HCT116 (cell line): ENCODE results near the gene CGN. TPM values are rescaled to one million over a fixed set of nuclear protein-coding genes. Genes with fewer than 3 reads are reported as not detected.

ENCODE experiments used
- ATAC-seq: fragments of 200-7000 bp; cut with Tn5 transposase; 2 replicates; pipeline ENCODE4 v1.9.1; 2020; ENCODE audit warnings: mild to moderate bottlenecking, moderate library complexity
- BruUV-seq: library from RNA; stranded (reverse); fragments of 400-500 nt; replicated peaks from 2 replicates; lab custom pipeline; 2021; lab: Mats Ljungman, UMichigan
- CTCF ChIA-PET: fragments of 300-600 bp; sonication (Branson Sonifier 250); formaldehyde crosslinking; loops from one replicate; lab custom pipeline; 2021; ENCODE audit warnings: antibody characterized with exemption; lab: Charles Lee
- POLR2A ChIA-PET: fragments of 300-600, 350-600 bp; sonication (Branson Sonifier 250); formaldehyde crosslinking; loops from one replicate; lab custom pipeline; 2021; ENCODE audit warnings: antibody characterized with exemption; lab: Charles Lee
- RAD21 ChIA-PET, 2 experiments: fragments of 300-600 bp; sonication (Branson Sonifier 250); formaldehyde crosslinking; loops; one replicate each; lab custom pipeline; 2023; ENCODE audit warnings: low total read pairs in 2 of 2; ENCODE audit not compliant: uncharacterized antibody in 2 of 2, unreplicated experiment in 2 of 2, low non-redundant PET in 1 of 2; lab: Charles Lee
- DNase-seq: peaks from one replicate; pipeline ENCODE4 v3.0.0-alpha.2; 2010; ENCODE audit warnings: low read depth, low spot score
- H2AFZ ChIP-seq: fragments of 200-600 bp; shearing (Covaris generic), sonication (generic); 2 replicates; pipeline ENCODE4 v1.6.1; 2017; ENCODE audit warnings: low read depth, mixed run types, mixed read lengths, antibody characterized with exemption, low read length; ENCODE audit not compliant: poor library complexity, severe bottlenecking
- H3K27ac ChIP-seq: 2 replicates; pipeline ENCODE4 v1.5.1; 2012; ENCODE audit warnings: low read depth, low read length
- H3K27me3 ChIP-seq: fragments of 200-600 bp; sonication (generic); 2 replicates; pipeline ENCODE4 v1.6.1; 2016; ENCODE audit warnings: mixed run types, low read length, mixed read lengths; ENCODE audit not compliant: insufficient read depth
- H3K36me3 ChIP-seq, 2 experiments: fragments of 200-500 bp in 1 of 2; fragments of 200-600 bp in 1 of 2; sonication (Bioruptor generic) in 1 of 2; sonication (generic) in 1 of 2; 2 replicates each; pipeline versions ENCODE4 v1.5.1 to v1.6.1; 2014 to 2016; ENCODE audit warnings: low read length in 2 of 2, inconsistent platforms in 1 of 2, mixed read lengths in 1 of 2, mixed run types in 1 of 2; ENCODE audit not compliant: insufficient read depth in 2 of 2, control insufficient read depth in 1 of 2
- H3K4me1 ChIP-seq, 2 experiments: fragments of 200-600 bp in 1 of 2; sonication (generic) in 1 of 2; 2 replicates each; pipeline versions ENCODE4 v1.5.1 to v1.6.1; 2012 to 2017; ENCODE audit warnings: low read length in 2 of 2, inconsistent platforms in 1 of 2, mild to moderate bottlenecking in 1 of 2, mixed read lengths in 1 of 2, mixed run types in 1 of 2, moderate library complexity in 1 of 2; ENCODE audit not compliant: insufficient read depth in 2 of 2, control insufficient read depth in 1 of 2
- H3K4me2 ChIP-seq: fragments of 200-600 bp; sonication (generic); 2 replicates; pipeline ENCODE4 v1.6.1; 2017; ENCODE audit warnings: mixed run types, low read length, mixed read lengths
- H3K4me3 ChIP-seq, 2 experiments: fragments of 200-600 bp in 1 of 2; sonication (generic) in 1 of 2; replicated peaks in 1 of 2; 2 replicates each; pipeline ENCODE4 v1.5.1; 2011 to 2016; ENCODE audit warnings: low read length in 2 of 2, control low read depth in 1 of 2, low read depth in 1 of 2, mild to moderate bottlenecking in 1 of 2, mixed read lengths in 1 of 2, mixed run types in 1 of 2
- H3K79me2 ChIP-seq: fragments of 200-600 bp; sonication (generic); 2 replicates; pipeline ENCODE4 v1.6.1; 2017; ENCODE audit warnings: mild to moderate bottlenecking, mixed run types, low read length, moderate library complexity, mixed read lengths; ENCODE audit not compliant: insufficient read depth
- H3K9ac ChIP-seq: fragments of 200-600 bp; sonication (generic); 2 replicates; pipeline ENCODE4 v1.6.1; 2016; ENCODE audit warnings: low read length, mixed read lengths
- H3K9me2 ChIP-seq: fragments of 200-600 bp; sonication (generic), shearing (Covaris generic); 2 replicates; pipeline ENCODE4 v1.6.1; 2017; ENCODE audit warnings: mixed run types, mild to moderate bottlenecking, moderate library complexity; ENCODE audit not compliant: insufficient read depth
- H3K9me3 ChIP-seq, 2 experiments: fragments of 200-500 bp in 1 of 2; fragments of 200-600 bp in 1 of 2; sonication (Bioruptor generic) in 1 of 2; sonication (generic) in 1 of 2; 2 replicates each; pipeline ENCODE4 v1.6.1; 2014 to 2017; ENCODE audit warnings: low read length in 2 of 2, mixed read lengths in 2 of 2, inconsistent platforms in 1 of 2, low read depth in 1 of 2, mild to moderate bottlenecking in 1 of 2, mixed run types in 1 of 2, moderate library complexity in 1 of 2; ENCODE audit not compliant: control insufficient read depth in 1 of 2, insufficient read depth in 1 of 2
- H4K20me1 ChIP-seq: fragments of 200-600 bp; sonication (generic), shearing (Covaris generic); 2 replicates; pipeline ENCODE4 v1.6.1; 2017; ENCODE audit warnings: mixed run types, mild to moderate bottlenecking, moderate library complexity; ENCODE audit not compliant: insufficient read depth
- ATF3 ChIP-seq: IDR thresholded peaks from 2 replicates; pipeline ENCODE4 v1.6.1; 2012
- CBX3 ChIP-seq: IDR thresholded peaks from 2 replicates; pipeline ENCODE4 v1.6.1; 2012; ENCODE audit warnings: low read depth
- CEBPB ChIP-seq: IDR thresholded peaks from 2 replicates; pipeline ENCODE4 v1.6.1; 2012; ENCODE audit warnings: low read depth
- CTCF ChIP-seq, 3 experiments: fragments of 200-600 bp in 1 of 3; sonication (generic) in 1 of 3; IDR thresholded peaks in 2 of 3; conservative IDR thresholded peaks in 1 of 3; 2 replicates each; pipeline ENCODE4 v1.5.1; 2012 to 2017; ENCODE audit warnings: low read depth in 2 of 3, low read length in 2 of 3, antibody characterized with exemption in 1 of 3, borderline replicate concordance in 1 of 3, control low read depth in 1 of 3, mild to moderate bottlenecking in 1 of 3, mixed read lengths in 1 of 3, mixed run types in 1 of 3, moderate library complexity in 1 of 3; ENCODE audit not compliant: insufficient read depth in 1 of 3
- EZH2 ChIP-seq: fragments of 200-600 bp; sonication (generic); IDR thresholded peaks from 2 replicates; pipeline ENCODE4 v1.6.1; 2017; ENCODE audit warnings: antibody characterized with exemption, mixed run types
- FOSL1 ChIP-seq: IDR thresholded peaks from 2 replicates; pipeline ENCODE4 v1.6.1; 2012; ENCODE audit warnings: low read depth
- JUND ChIP-seq: IDR thresholded peaks from 2 replicates; pipeline ENCODE4 v1.6.1; 2012
- MAX ChIP-seq: IDR thresholded peaks from 2 replicates; pipeline ENCODE4 v1.6.1; 2012
- POLR2A ChIP-seq: IDR thresholded peaks from 2 replicates; pipeline ENCODE4 v1.7.0; 2011; ENCODE audit warnings: borderline replicate concordance; ENCODE audit not compliant: insufficient read depth, insufficient read length; ENCODE audit errors: extremely low read depth
- RAD21 ChIP-seq: IDR thresholded peaks from 2 replicates; pipeline ENCODE4 v1.6.1; 2012; ENCODE audit warnings: low read depth, mild to moderate bottlenecking
- SIN3A ChIP-seq: IDR thresholded peaks from 2 replicates; pipeline ENCODE4 v1.6.1; 2012; ENCODE audit warnings: low read depth
- SP1 ChIP-seq: IDR thresholded peaks from 2 replicates; pipeline ENCODE4 v1.6.1; 2012; ENCODE audit warnings: low read depth
- TCF7L2 ChIP-seq: IDR thresholded peaks from 2 replicates; pipeline ENCODE4 v1.7.0; 2011; ENCODE audit warnings: borderline replicate concordance, inconsistent platforms; ENCODE audit not compliant: insufficient read depth, insufficient read length; ENCODE audit errors: extremely low read depth
- ZBTB33 ChIP-seq: IDR thresholded peaks from 2 replicates; pipeline ENCODE4 v1.6.1; 2011; ENCODE audit warnings: mild to moderate bottlenecking, low read length, moderate library complexity; ENCODE audit not compliant: insufficient replicate concordance; ENCODE audit errors: extremely low read depth
- ZNF274 ChIP-seq: fragments of 200-500 bp; sonication (Bioruptor generic); IDR thresholded peaks from 2 replicates; pipeline ENCODE4 v1.6.1; 2014; ENCODE audit warnings: mild to moderate bottlenecking, low read depth, low read length, inconsistent platforms
- intact Hi-C: fragments of 100-400 bp; cut with micrococcal nuclease; formaldehyde crosslinking; loops from 2 replicates; pipeline ENCODE4 v1.10.0; 2022
- total RNA-seq: library from RNA; stranded (reverse); gene quantifications from one replicate; pipeline ENCODE4 v1.2.1, GENCODE V29; 2021; ENCODE audit not compliant: unreplicated experiment

Gene CGN
- total RNA-seq, 1 experiment from 2014 or later = 19.7 TPM

GRCh38 chr1:151579436-151580225 is 68.4 kb downstream of the CGN start:
- BruUV-seq = no TSS peak
- peak overlapping the region; percentile 27 for H3K4me2 ChIP-seq
- H3K27me3 ChIP-seq = no peaks in the 10 kb centered on the region
- H3K4me3 ChIP-seq = no peak overlapping the region
- no peaks in the 10 kb centered on the region for H4K20me1 ChIP-seq
- no peaks in the 10 kb centered on the region for H3K79me2 ChIP-seq
- no peak for TF ChIP-seq EZH2
- peak; percentile 40; the same call in 1 of the 2 replicates for TF ChIP-seq JUND
- TF ChIP-seq RAD21 = 0 out of 2 replicates have a peak, but pooled peaks have one; percentile 13
- peak; percentile 62 for TF ChIP-seq FOSL1
- H3K36me3 ChIP-seq = peaks cover 0 to 9% of the 10 kb centered on the region in 2 experiments; a peak in 1 of 4 replicates
- no peak overlapping the region for H2AFZ ChIP-seq
- ATAC-seq (peak; percentile 64; the same call in 1 of the 2 replicates), DNase-seq (no peak)
- H3K4me1 ChIP-seq = peaks cover 8 to 38% of the 10 kb centered on the region in 2 experiments
- intact Hi-C loops = no loop called here
- H3K9ac ChIP-seq = no peak overlapping the region
- CTCF ChIA-PET = interaction anchor here (0.7 kb wide), 1 partner anchor 14 kb away, joined by 4 read pairs; no protein-coding TSS in a partner anchor
- POLR2A ChIA-PET = interaction anchor here (0.8 kb wide), 1 partner anchor 26 kb away, joined by 3 read pairs; no protein-coding TSS in a partner anchor
- RAD21 ChIA-PET = interaction anchor here in 1 of 2 experiments (0.6 kb wide), 1 partner anchor 32 kb away, joined by 7 read pairs; no protein-coding TSS in a partner anchor
- no peak overlapping the region for H3K27ac ChIP-seq
- H3K9me3 ChIP-seq = no peaks in the 10 kb centered on the region
- no peaks in the 10 kb centered on the region for H3K9me2 ChIP-seq

DNA sequence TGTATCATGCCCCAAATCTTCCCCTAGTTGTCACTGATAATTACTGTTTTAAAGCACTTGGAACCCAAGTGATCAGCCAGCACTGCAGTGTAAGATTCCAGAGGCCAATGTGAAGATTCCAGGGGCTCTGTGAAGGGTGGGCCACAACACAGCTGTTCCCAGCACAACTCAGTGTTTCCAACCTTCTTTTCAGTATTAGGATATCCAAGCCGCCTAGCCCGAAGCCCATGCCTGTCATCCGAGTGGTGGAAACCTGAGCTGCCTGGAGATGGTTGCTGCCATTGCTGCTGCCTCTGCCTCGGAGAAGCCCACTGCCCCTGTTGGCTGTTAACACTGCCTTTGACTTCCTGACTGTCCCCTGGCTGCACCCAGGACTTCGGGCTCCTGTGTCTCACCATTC is 70.3 kb downstream of the CGN start:
- Histone ChIP-seq H3K9me2 (no peaks in the 10 kb centered on the region), H3K4me1 (peaks cover 15 to 40% of the 10 kb centered on the region in 2 experiments), H2AFZ (no peak overlapping the region), H3K36me3 (0 out of 4 replicates have a peak, but pooled peaks cover 0 to 3% of the 10 kb centered on the region in 2 experiments), H3K27me3 (no peaks in the 10 kb centered on the region), H3K9me3 (no peaks in the 10 kb centered on the region), H4K20me1 (no peaks in the 10 kb centered on the region), H3K27ac (no peak overlapping the region), H3K79me2 (no peaks in the 10 kb centered on the region), H3K4me2 (no peak overlapping the region), H3K9ac (no peak overlapping the region), H3K4me3 (no peak overlapping the region)
- DNase-seq (no peak), ATAC-seq (no peak)
- intact Hi-C loops = no loop called here
- no TSS peak for BruUV-seq
- RAD21 ChIA-PET = no interaction called here
- POLR2A ChIA-PET = no interaction called here
- CTCF ChIA-PET = no interaction called here
- TF ChIP-seq SIN3A (no peak), ATF3 (no peak), MAX (no peak), CEBPB (no peak), CTCF (IDR thresholded peaks at IDR 0.05 in 2 of 3, conservative IDR thresholded peaks at IDR 0.05 in 1 of 3; ENCODE audit: borderline replicate concordance in 1 of 3, insufficient read depth in 1 of 3, low read depth in 2 of 3, low read length in 2 of 3) (no peak), FOSL1 (no peak), ZBTB33 (no peak), ZNF274 (no peak), SP1 (no peak), TCF7L2 (no peak), EZH2 (no peak), POLR2A (no peak), CBX3 (no peak)
